ENCODE measurements around the gene CHID1. TPM values are rescaled to one million over a fixed set of nuclear protein-coding genes. Genes with fewer than 3 reads are reported as not detected.

Gene CHID1
- polyA plus RNA-seq, 5 donors: 77.0 to 101 (median 86.2) TPM

- no peak for DNase-seq
Measured at GRCh38 chr11:889687-890475, 20.7 kb downstream of the CHID1 start.

- no peak for DNase-seq
Measured at GRCh38 chr11:889257-889656, 21.4 kb downstream of the CHID1 start.

- no peak for DNase-seq
Measured at GRCh38 chr11:888310-889212, 22.0 kb downstream of the CHID1 start.

- DNase-seq: no peak
Measured at GRCh38 chr11:887589-887988, 23.0 kb downstream of the CHID1 start.

- DNase-seq: no peak
Measured at GRCh38 chr11:886568-886967, 24.0 kb downstream of the CHID1 start.

GRCh38 chr11:884578-885070 is 26.0 kb downstream of the CHID1 start:
- no peak for DNase-seq

- no peak for DNase-seq
Measured at GRCh38 chr11:883527-883926, 27.1 kb downstream of the CHID1 start.

GRCh38 chr11:882596-882995 is 28.0 kb downstream of the CHID1 start:
- no peak for DNase-seq

- DNase-seq: no peak
Measured at GRCh38 chr11:880447-880846, 30.2 kb downstream of the CHID1 start.

- DNase-seq: no peak
Measured at GRCh38 chr11:877565-877964, 33.0 kb downstream of the CHID1 start.

GRCh38 chr11:876545-876944 is 34.1 kb downstream of the CHID1 start:
- no peak for DNase-seq

GRCh38 chr11:875769-876301 is 34.8 kb downstream of the CHID1 start:
- no peak for DNase-seq

GRCh38 chr11:875203-875602 is 35.4 kb downstream of the CHID1 start:
- DNase-seq: no peak

GRCh38 chr11:873706-874105 is 36.9 kb downstream of the CHID1 start:
- peak in 1 of 2 donors; percentile 38 for DNase-seq

- no peak for DNase-seq
Measured at GRCh38 chr11:872799-873198, 37.8 kb downstream of the CHID1 start.

- no peak for DNase-seq
Measured at GRCh38 chr11:871472-871871, 39.1 kb downstream of the CHID1 start.

GRCh38 chr11:870418-870817 is 40.2 kb downstream of the CHID1 start:
- DNase-seq: no peak

- no peak for DNase-seq
Measured at GRCh38 chr11:870127-870413, 40.5 kb downstream of the CHID1 start.

- DNase-seq: no peak
Measured at GRCh38 chr11:869399-870126, 41.0 kb downstream of the CHID1 start.

GRCh38 chr11:868802-869201 is 41.8 kb downstream of the CHID1 start:
- DNase-seq: no peak

GRCh38 chr11:868394-868793 is 42.2 kb downstream of the CHID1 start:
- DNase-seq: no peak

GRCh38 chr11:867856-868358 is 42.7 kb downstream of the CHID1 start:
- DNase-seq: no peak

Data from right lung (tissue), 5 donors.